GM12878 (cell line): ENCODE results near the gene RALGAPB. TPM values are rescaled to one million over a fixed set of nuclear protein-coding genes. Genes with fewer than 3 reads are reported as not detected.

Source experiments
- CHD4 ChIP-seq: fragments of 200-600 bp; sonication (generic); IDR thresholded peaks from 2 replicates; pipeline ENCODE4 v1.6.1; 2016; ENCODE audit warnings: mild to moderate bottlenecking
- MLLT1 ChIP-seq: fragments of 450-650 bp; IDR thresholded peaks from 2 replicates; pipeline ENCODE4 v1.6.1; 2016; ENCODE audit warnings: mild to moderate bottlenecking
- MYB ChIP-seq: fragments of 150-350 bp; IDR thresholded peaks from 2 replicates; pipeline ENCODE4 v1.6.1; 2014; ENCODE audit warnings: mild to moderate bottlenecking, low read depth, low read length, borderline replicate concordance
- NRF1 ChIP-seq: conservative IDR thresholded peaks from 2 replicates; pipeline ENCODE4 v1.6.1; 2011; ENCODE audit warnings: mild to moderate bottlenecking, low read depth, low read length, improper control_type of control experiment
- TCF12 ChIP-seq: IDR thresholded peaks from 2 replicates; pipeline ENCODE4 v1.6.1; 2011; ENCODE audit warnings: low read depth, mild to moderate bottlenecking, low read length
- ZBTB11 ChIP-seq: fragments of 450-650 bp; formaldehyde crosslinking; IDR thresholded peaks from 2 replicates; pipeline ENCODE4 v1.5.0; 2022; ENCODE audit warnings: mild to moderate bottlenecking, missing genetic modification characterization
- polyA plus RNA-seq, 11 experiments: library from polyadenylated mRNA; depleted of rRNA in 4 of 11; unstranded in 6 of 11; stranded (reverse) in 5 of 11; fragments of >200 nt; fragmentation: Nextera tagmentation in 4 of 11; fragmentation: Illumina TruSeq in 1 of 11; extraction: Ambion mirVana in 4 of 11; extraction: Trizol in 1 of 11; gene quantifications; 1 replicate in 1 of 11; 2 replicates in 10 of 11; pipeline versions ENCODE4 v1.2.1 to v1.2.3, GENCODE V29; 2011 to 2016; ENCODE audit warnings: inconsistent platforms in 2 of 11, missing spikeins in 2 of 11, low read depth in 1 of 11
- total RNA-seq, 4 experiments: library from RNA; depleted of rRNA in 3 of 4; stranded (reverse); fragments of >200 nt in 3 of 4; fragmentation: Illumina TruSeq in 1 of 4; extraction: Trizol in 1 of 4; gene quantifications; 2 replicates each; pipeline versions ENCODE4 v1.2.1 to v1.2.3, GENCODE V29; 2013 to 2021
- TF ChIP-seq, protein P1 (sequence below): IDR thresholded peaks from 2 replicates; pipeline ENCODE4 v1.6.1; 2012; ENCODE audit warnings: low read depth, low read length, improper control_type of control experiment

RALGAPB gene
- total and polyA plus RNA-seq, 10 of the 15 experiments (the other 5 are each of a cell fraction or from before 2014, with no cell fraction given) = 3.7 to 23.2 (median 15.5) TPM

DNA sequence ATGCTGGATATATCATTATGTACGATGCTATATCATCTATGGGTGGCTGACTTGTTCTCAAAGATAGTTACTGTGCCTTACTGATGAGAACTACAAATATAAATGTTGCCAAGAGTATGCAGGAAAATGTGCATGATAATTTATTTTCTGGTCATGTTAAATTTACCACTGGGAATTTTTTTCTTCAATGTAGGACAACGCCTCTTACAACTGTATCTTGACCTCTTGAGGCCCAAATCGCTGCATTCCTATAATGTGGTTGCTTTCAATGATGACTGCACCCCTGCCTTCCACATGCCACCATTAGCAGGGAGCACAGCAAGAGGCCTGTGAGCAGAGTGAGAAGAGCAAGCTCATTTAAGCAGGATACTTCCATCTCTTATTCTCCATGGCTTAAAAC lies 5.7 kb upstream of the RALGAPB start (continued):
- no peak for TF ChIP-seq MLLT1
- TF ChIP-seq MYB = no peak
- TF ChIP-seq, protein P1, sequence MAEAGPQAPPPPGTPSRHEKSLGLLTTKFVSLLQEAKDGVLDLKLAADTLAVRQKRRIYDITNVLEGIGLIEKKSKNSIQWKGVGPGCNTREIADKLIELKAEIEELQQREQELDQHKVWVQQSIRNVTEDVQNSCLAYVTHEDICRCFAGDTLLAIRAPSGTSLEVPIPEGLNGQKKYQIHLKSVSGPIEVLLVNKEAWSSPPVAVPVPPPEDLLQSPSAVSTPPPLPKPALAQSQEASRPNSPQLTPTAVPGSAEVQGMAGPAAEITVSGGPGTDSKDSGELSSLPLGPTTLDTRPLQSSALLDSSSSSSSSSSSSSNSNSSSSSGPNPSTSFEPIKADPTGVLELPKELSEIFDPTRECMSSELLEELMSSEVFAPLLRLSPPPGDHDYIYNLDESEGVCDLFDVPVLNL = no peak
- no peak for TF ChIP-seq NRF1
- TF ChIP-seq TCF12 = no peak
- no peak for TF ChIP-seq CHD4
- TF ChIP-seq ZBTB11 (CRISPR knock-in tag) = no peak
